ENCODE data around the gene ABCC1. TPM values are rescaled to one million over a fixed set of nuclear protein-coding genes. Genes with fewer than 3 reads are reported as not detected.
A peak's percentile ranks its signal among the peaks of the same experiment; 100 is the strongest.

The ABCC1 gene
- total RNA-seq, 1 experiment from 2014 or later = 56.4 TPM

GRCh38 chr16:16144416-16144815, 195.0 kb downstream of the ABCC1 start:
- H2BK5ac ChIP-seq (ENCODE audit: insufficient read length, low read length) = no peak overlapping the region
- H3K79me2 ChIP-seq (ENCODE audit: insufficient read depth, low read length) = no peaks in the 10 kb centered on the region
- no peak overlapping the region for H4K91ac ChIP-seq (ENCODE audit: insufficient read length, low read depth, low read length)
- H4K8ac ChIP-seq (replicated peaks; ENCODE audit: insufficient read length, low read depth, low read length) = no peak overlapping the region
- H3K36me3 Mint-ChIP-seq (ENCODE audit: insufficient read depth in 1 of 3, low read depth in 3 of 3) = peaks cover 22 to 50% (median 45%) of the 10 kb centered on the region in 3 experiments; a peak in 6 of 7 replicates
- no peak overlapping the region for H3K27ac ChIP-seq (ENCODE audit: insufficient read length, low read depth, low read length)
- no peak for TF ChIP-seq CTCF (conservative IDR thresholded peaks at IDR 0.05)
- H3K4me1 ChIP-seq (ENCODE audit: insufficient read depth, low read length) = no peaks in the 10 kb centered on the region
- no peak overlapping the region for H3K23ac ChIP-seq (ENCODE audit: insufficient read length, low read depth, low read length)
- peaks cover 13 to 21% of the 10 kb centered on the region in 2 experiments for H3K4me1 Mint-ChIP-seq
- no peak overlapping the region for H3K18ac ChIP-seq (ENCODE audit: insufficient read length, low read depth, low read length)
- H2BK12ac ChIP-seq (ENCODE audit: insufficient read length, low read depth, low read length) = no peak overlapping the region
- no peaks in the 10 kb centered on the region for H4K20me1 ChIP-seq (ENCODE audit: control insufficient read depth, insufficient read depth, insufficient read length)
- no peak overlapping the region for H3K4me2 ChIP-seq (ENCODE audit: insufficient read depth, insufficient read length, low read length)
- no CpG with 5 or more reads among the region's 5 CpGs for WGBS (ENCODE audit: extremely low coverage, insufficient read length, low lambda C conversion rate)
- no peak overlapping the region for H2AFZ ChIP-seq (ENCODE audit: low read length)
- no peaks in the 10 kb centered on the region for H3K23me2 ChIP-seq (ENCODE audit: insufficient read length, low read depth, low read length, poor library complexity, severe bottlenecking)
- no peak overlapping the region for H4K5ac ChIP-seq (ENCODE audit: insufficient read length, low read depth, low read length)
- no peak overlapping the region for H3K4me3 Mint-ChIP-seq
- no peak overlapping the region for H2AK5ac ChIP-seq (ENCODE audit: insufficient read length, low read length)
- no peak overlapping the region for H2BK120ac ChIP-seq (ENCODE audit: low read depth, low read length, poor library complexity, severe bottlenecking)
- peaks cover 1% of the 10 kb centered on the region; the same call in 1 of the 2 replicates for H3K27me3 Mint-ChIP-seq (ENCODE audit: low read depth)
- H3K27ac Mint-ChIP-seq = peak overlapping the region in 1 of 3 experiments; percentile 39; a peak in 1 of 7 replicates
- H3K9me3 ChIP-seq (ENCODE audit: control insufficient read depth, low read depth, low read length) = no peaks in the 10 kb centered on the region
- H3K4ac ChIP-seq (ENCODE audit: low read depth, low read length) = no peak overlapping the region
- no peak overlapping the region for H3K14ac ChIP-seq (ENCODE audit: insufficient read depth, low read length)
- H2BK20ac ChIP-seq (ENCODE audit: low read depth, low read length, poor library complexity, severe bottlenecking) = no peak overlapping the region
- no peak overlapping the region for H3K9ac ChIP-seq (ENCODE audit: extremely low read depth, insufficient read length, low read length)
- DNase-seq = no peak
- no peaks in the 10 kb centered on the region for H3K9me3 Mint-ChIP-seq
- H3K27me3 ChIP-seq (ENCODE audit: insufficient read depth, low read length) = no peaks in the 10 kb centered on the region
- no peak overlapping the region for H3T11ph ChIP-seq (ENCODE audit: low read length)
- H3K56ac ChIP-seq (ENCODE audit: insufficient read length, low read depth, low read length) = no peak overlapping the region
- no peak overlapping the region for H2BK15ac ChIP-seq (ENCODE audit: low read depth, low read length)
- H3K79me1 ChIP-seq (ENCODE audit: insufficient read depth, low read depth, low read length, poor library complexity, severe bottlenecking) = no peaks in the 10 kb centered on the region
